MM.1S (cell line): ENCODE results near the gene FAT2.

Source experiments
- DNase-seq: peaks from one replicate; pipeline ENCODE4 v3.0.0-alpha.2; 2015
- H2AFZ ChIP-seq: fragments of 300-600 bp; sonication (generic); 2 replicates; pipeline ENCODE4 v1.6.0; 2016; ENCODE audit warnings: antibody characterized with exemption, low read length
- H3F3A ChIP-seq: fragments of 300-600 bp; sonication (generic); 2 replicates; pipeline ENCODE4 v1.6.1; 2016; ENCODE audit warnings: mild to moderate bottlenecking, antibody characterized with exemption, low read length, moderate library complexity, mixed read lengths; ENCODE audit not compliant: insufficient read depth
- H3K27ac ChIP-seq: fragments of 300-600 bp; sonication (generic); 2 replicates; pipeline ENCODE4 v1.5.1; 2016; ENCODE audit warnings: mild to moderate bottlenecking, low read length
- H3K27me3 ChIP-seq: fragments of 300-600 bp; sonication (generic); replicated peaks from 2 replicates; pipeline ENCODE4 v1.6.0; 2016; ENCODE audit warnings: low read length; ENCODE audit not compliant: insufficient read depth
- H3K36me3 ChIP-seq: fragments of 300-600 bp; sonication (generic); replicated peaks from 2 replicates; pipeline ENCODE4 v1.6.1; 2016; ENCODE audit warnings: mild to moderate bottlenecking, low read length, mixed read lengths; ENCODE audit not compliant: insufficient read depth
- H3K4me1 ChIP-seq: fragments of 300-600 bp; sonication (generic); 2 replicates; pipeline ENCODE4 v1.6.1; 2016; ENCODE audit warnings: low read length, mixed read lengths
- H3K4me2 ChIP-seq: fragments of 300-600 bp; sonication (generic); 2 replicates; pipeline ENCODE4 v1.6.0; 2016; ENCODE audit warnings: low read depth, low read length
- H3K4me3 ChIP-seq: fragments of 300-600 bp; sonication (generic); 2 replicates; pipeline ENCODE4 v1.5.1; 2016; ENCODE audit warnings: low read length, mixed read lengths
- H3K79me2 ChIP-seq: fragments of 300-600 bp; sonication (generic); 2 replicates; pipeline ENCODE4 v1.6.1; 2016; ENCODE audit warnings: mixed run types, low read length, mixed read lengths
- H3K9ac ChIP-seq: fragments of 300-600 bp; sonication (generic); 2 replicates; pipeline ENCODE4 v1.6.1; 2016; ENCODE audit warnings: low read length, mixed read lengths
- H3K9me2 ChIP-seq: fragments of 300-600 bp; sonication (generic); replicated peaks from 2 replicates; pipeline ENCODE4 v1.6.1; 2016; ENCODE audit warnings: mild to moderate bottlenecking, low read length, mixed read lengths; ENCODE audit not compliant: insufficient read depth
- H3K9me3 ChIP-seq: fragments of 300-600 bp; sonication (generic); replicated peaks from 2 replicates; pipeline ENCODE4 v1.6.1; 2016; ENCODE audit warnings: mild to moderate bottlenecking, low read length, mixed read lengths; ENCODE audit not compliant: insufficient read depth
- H4K20me1 ChIP-seq: fragments of 300-600 bp; sonication (generic); 2 replicates; pipeline ENCODE4 v1.6.1; 2016; ENCODE audit warnings: mild to moderate bottlenecking, low read length, moderate library complexity, mixed read lengths; ENCODE audit not compliant: insufficient read depth
- EZH2 ChIP-seq: fragments of 300-600 bp; sonication (generic); optimal IDR thresholded peaks from 2 replicates; pipeline ENCODE3; 2017; ENCODE audit warnings: low read depth, mild to moderate bottlenecking, antibody characterized with exemption, low read length, mixed read lengths
- EZH2phosphoT487 ChIP-seq: fragments of 300-600 bp; sonication (generic); IDR thresholded peaks from 2 replicates; pipeline ENCODE4 v1.6.1; 2018; ENCODE audit warnings: antibody characterized with exemption, low read length
- TF ChIP-seq, protein P1 (sequence below): fragments of 300-600 bp; sonication (generic); IDR thresholded peaks from 2 replicates; pipeline ENCODE4 v1.5.1; 2016; ENCODE audit warnings: antibody characterized with exemption, low read length, mixed read lengths

FAT2 gene

DNA sequence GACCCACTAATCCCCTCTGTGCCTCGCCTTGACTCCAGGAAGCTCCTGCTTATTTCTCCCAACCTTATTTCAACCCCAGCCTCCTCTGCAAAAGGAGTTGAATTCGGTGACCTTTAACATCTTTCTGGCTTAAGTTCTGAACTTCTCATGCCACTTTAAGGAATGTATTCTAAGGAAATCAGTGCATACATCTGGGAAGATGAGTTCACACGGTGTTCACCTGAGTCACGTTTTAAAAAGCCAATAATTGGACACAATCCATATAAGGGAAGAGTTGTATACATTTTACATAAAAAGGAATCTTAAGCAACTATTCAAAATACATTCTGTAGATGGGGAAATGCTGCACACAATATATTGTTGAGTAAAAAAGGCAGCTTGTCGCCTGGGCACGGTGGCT, 33.2 kb downstream of the FAT2 start:
- Histone ChIP-seq H3K9me2 (no peaks in the 10 kb centered on the region), H3K4me1 (no peaks in the 10 kb centered on the region), H3K27me3 (no peaks in the 10 kb centered on the region), H3K27ac (no peak overlapping the region), H3K4me3 (no peak overlapping the region), H3F3A (no peaks in the 10 kb centered on the region), H3K79me2 (no peaks in the 10 kb centered on the region), H3K36me3 (no peaks in the 10 kb centered on the region), H3K9ac (no peak overlapping the region), H2AFZ (no peak overlapping the region), H4K20me1 (no peaks in the 10 kb centered on the region), H3K9me3 (no peaks in the 10 kb centered on the region), H3K4me2 (no peak overlapping the region)
- no peak for DNase-seq
- TF ChIP-seq, protein P1, sequence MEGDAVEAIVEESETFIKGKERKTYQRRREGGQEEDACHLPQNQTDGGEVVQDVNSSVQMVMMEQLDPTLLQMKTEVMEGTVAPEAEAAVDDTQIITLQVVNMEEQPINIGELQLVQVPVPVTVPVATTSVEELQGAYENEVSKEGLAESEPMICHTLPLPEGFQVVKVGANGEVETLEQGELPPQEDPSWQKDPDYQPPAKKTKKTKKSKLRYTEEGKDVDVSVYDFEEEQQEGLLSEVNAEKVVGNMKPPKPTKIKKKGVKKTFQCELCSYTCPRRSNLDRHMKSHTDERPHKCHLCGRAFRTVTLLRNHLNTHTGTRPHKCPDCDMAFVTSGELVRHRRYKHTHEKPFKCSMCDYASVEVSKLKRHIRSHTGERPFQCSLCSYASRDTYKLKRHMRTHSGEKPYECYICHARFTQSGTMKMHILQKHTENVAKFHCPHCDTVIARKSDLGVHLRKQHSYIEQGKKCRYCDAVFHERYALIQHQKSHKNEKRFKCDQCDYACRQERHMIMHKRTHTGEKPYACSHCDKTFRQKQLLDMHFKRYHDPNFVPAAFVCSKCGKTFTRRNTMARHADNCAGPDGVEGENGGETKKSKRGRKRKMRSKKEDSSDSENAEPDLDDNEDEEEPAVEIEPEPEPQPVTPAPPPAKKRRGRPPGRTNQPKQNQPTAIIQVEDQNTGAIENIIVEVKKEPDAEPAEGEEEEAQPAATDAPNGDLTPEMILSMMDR = no peak
- TF ChIP-seq EZH2 (no peak), EZH2phosphoT487 (no peak)

DNA sequence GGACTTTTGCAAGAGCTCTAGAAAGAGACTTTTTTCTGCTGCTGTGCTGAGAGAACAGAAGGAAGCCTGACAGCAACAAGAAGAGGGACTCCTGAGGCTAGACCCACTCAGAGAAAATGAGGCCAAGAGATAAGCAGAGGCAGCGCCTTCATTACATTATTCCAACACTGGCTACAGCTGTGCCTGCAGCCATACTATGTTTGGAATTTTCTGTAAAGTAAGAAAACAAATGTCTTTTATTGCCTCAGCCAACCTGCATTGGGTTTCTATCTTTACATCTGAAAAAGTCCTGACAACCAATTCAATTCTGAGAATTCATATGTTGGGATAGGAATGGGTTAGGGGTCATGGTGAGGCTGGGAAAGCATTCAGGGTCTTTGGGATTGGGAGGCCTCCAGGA, 33.7 kb downstream of the FAT2 start:
- no peaks in the 10 kb centered on the region for H3K9me3 ChIP-seq
- H3K4me3 ChIP-seq = no peak overlapping the region
- H3K79me2 ChIP-seq = no peaks in the 10 kb centered on the region
- no peak overlapping the region for H3K9ac ChIP-seq
- H3K27ac ChIP-seq = no peak overlapping the region
- no peaks in the 10 kb centered on the region for H3K27me3 ChIP-seq
- DNase-seq = no peak
- H3K36me3 ChIP-seq = no peaks in the 10 kb centered on the region
- H4K20me1 ChIP-seq = no peaks in the 10 kb centered on the region
- TF ChIP-seq EZH2 = no peak
- TF ChIP-seq, protein P1 = no peak
- no peak for TF ChIP-seq EZH2phosphoT487
- no peaks in the 10 kb centered on the region for H3F3A ChIP-seq
- H3K4me1 ChIP-seq = no peaks in the 10 kb centered on the region
- no peak overlapping the region for H3K4me2 ChIP-seq
- H3K9me2 ChIP-seq = no peaks in the 10 kb centered on the region
- H2AFZ ChIP-seq = no peak overlapping the region

DNA sequence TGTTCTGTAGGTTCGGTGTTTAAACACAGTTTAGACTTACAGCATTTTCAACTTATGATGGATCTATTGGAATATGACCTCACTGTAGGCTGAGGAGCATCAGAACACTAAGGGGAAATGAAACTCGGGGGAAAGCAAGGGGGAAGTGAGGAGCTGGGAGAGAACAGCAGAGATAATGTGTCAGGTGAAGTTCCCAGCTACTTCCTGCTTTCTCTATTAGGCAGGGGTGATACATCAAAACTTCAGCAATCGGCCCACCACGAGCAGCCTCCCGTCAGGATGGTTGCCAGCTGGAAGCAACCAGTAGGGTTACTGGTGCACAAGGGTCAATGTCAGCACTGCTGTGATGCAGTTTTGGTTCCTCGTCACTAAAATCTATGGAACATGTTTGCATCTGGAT, 34.3 kb downstream of the FAT2 start:
- Histone ChIP-seq H3K27me3 (no peaks in the 10 kb centered on the region), H3F3A (no peaks in the 10 kb centered on the region), H2AFZ (no peak overlapping the region), H4K20me1 (no peaks in the 10 kb centered on the region), H3K4me3 (no peak overlapping the region), H3K79me2 (no peaks in the 10 kb centered on the region), H3K9me2 (no peaks in the 10 kb centered on the region), H3K27ac (no peak overlapping the region), H3K36me3 (no peaks in the 10 kb centered on the region), H3K9me3 (no peaks in the 10 kb centered on the region), H3K4me2 (no peak overlapping the region), H3K4me1 (no peaks in the 10 kb centered on the region), H3K9ac (no peak overlapping the region)
- TF ChIP-seq, protein P1 = no peak
- no peak for TF ChIP-seq EZH2
- TF ChIP-seq EZH2phosphoT487 = no peak
- no peak for DNase-seq
